Coronary artery (tissue), 2 donors: ENCODE data around the gene FAH.

Experiments used
- DNase-seq: peaks from one replicate; pipeline ENCODE4 v3.0.0-alpha.2; 2017; ENCODE audit warnings: low spot score
- H3K27ac ChIP-seq, 2 donors: fragments of 200-600 bp; sonication (generic); one replicate each; pipeline ENCODE4 v1.5.1; 2016 to 2019
- H3K4me3 ChIP-seq: fragments of 200-600 bp; sonication (generic); 2 replicates; pipeline ENCODE4 v1.5.1; 2016; ENCODE audit warnings: mild to moderate bottlenecking, moderate library complexity
- TF ChIP-seq, protein P1 (sequence below): fragments of 200-600 bp; sonication (generic); IDR thresholded peaks from one replicate; pipeline ENCODE4 v1.5.1; 2019; ENCODE audit warnings: antibody characterized with exemption

Gene FAH

GRCh38 chr15:80184554-80184953 is 31.8 kb downstream of the FAH start:
- Histone ChIP-seq H3K27ac (no peak overlapping the region), H3K4me3 (no peak overlapping the region)
- no peak for DNase-seq
- TF ChIP-seq, protein P1, sequence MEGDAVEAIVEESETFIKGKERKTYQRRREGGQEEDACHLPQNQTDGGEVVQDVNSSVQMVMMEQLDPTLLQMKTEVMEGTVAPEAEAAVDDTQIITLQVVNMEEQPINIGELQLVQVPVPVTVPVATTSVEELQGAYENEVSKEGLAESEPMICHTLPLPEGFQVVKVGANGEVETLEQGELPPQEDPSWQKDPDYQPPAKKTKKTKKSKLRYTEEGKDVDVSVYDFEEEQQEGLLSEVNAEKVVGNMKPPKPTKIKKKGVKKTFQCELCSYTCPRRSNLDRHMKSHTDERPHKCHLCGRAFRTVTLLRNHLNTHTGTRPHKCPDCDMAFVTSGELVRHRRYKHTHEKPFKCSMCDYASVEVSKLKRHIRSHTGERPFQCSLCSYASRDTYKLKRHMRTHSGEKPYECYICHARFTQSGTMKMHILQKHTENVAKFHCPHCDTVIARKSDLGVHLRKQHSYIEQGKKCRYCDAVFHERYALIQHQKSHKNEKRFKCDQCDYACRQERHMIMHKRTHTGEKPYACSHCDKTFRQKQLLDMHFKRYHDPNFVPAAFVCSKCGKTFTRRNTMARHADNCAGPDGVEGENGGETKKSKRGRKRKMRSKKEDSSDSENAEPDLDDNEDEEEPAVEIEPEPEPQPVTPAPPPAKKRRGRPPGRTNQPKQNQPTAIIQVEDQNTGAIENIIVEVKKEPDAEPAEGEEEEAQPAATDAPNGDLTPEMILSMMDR = no peak

DNA sequence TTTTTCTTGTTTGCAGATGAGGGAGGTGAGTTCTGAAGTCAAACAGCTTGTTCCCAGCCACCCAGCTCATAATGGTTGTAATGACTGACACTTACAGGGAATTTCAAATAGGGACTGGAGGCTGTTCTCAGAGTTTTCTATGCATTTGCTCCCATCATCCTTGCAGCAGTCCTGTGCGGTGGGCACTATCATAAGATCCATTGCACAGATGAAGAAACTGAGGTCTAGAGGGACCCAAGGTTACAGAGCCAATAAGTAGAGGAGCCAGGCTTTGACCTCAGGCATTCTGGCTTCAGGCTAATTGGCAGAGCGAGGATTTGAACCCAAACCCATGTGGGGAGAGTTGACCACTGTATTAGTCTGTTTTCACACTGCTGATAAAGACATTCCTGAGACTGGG is 32.4 kb downstream of the FAH start:
- no peak for DNase-seq
- TF ChIP-seq, protein P1 = no peak
- no peak overlapping the region for H3K27ac ChIP-seq
- no peak overlapping the region for H3K4me3 ChIP-seq

- TF ChIP-seq, protein P1 = no peak
Measured at GRCh38 chr15:80186066-80186465, 33.3 kb downstream of the FAH start.

DNA sequence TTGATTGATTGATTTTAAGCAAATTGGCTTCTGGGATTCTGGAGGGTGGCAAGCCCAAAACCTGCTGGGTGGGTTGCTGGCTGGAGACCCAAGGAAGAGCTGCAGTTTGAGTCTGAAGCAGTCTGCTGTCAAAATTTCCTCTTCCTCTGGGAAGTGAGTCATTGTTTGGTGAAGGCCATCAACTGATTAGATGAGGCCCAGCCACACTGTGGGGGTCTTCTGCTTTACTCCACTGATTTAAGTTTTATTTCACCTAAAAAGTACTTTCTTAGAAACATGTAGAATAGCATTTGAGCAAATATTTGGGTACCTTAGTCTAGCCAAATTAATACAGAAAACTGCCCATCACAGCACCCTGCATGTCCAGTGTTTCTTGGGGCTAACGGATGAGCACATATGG is 33.8 kb downstream of the FAH start:
- Histone ChIP-seq H3K4me3 (no peak overlapping the region), H3K27ac (no peak overlapping the region)
- TF ChIP-seq, protein P1 = no peak
- DNase-seq = no peak

More at GRCh38 chr15:80186066-80186465, 33.3 kb downstream of the FAH start:
- H3K27ac ChIP-seq = no peak overlapping the region
- no peak overlapping the region for H3K4me3 ChIP-seq
- DNase-seq = no peak

GRCh38 chr15:80188251-80188650 is 35.5 kb downstream of the FAH start:
- DNase-seq = no peak
- H3K27ac ChIP-seq = no peak overlapping the region
- TF ChIP-seq, protein P1 = no peak
- H3K4me3 ChIP-seq = no peak overlapping the region

GRCh38 chr15:80191198-80191597 is 38.4 kb downstream of the FAH start:
- TF ChIP-seq, protein P1 = no peak
- Histone ChIP-seq H3K4me3 (no peak overlapping the region), H3K27ac (no peak overlapping the region)
- no peak for DNase-seq

DNA sequence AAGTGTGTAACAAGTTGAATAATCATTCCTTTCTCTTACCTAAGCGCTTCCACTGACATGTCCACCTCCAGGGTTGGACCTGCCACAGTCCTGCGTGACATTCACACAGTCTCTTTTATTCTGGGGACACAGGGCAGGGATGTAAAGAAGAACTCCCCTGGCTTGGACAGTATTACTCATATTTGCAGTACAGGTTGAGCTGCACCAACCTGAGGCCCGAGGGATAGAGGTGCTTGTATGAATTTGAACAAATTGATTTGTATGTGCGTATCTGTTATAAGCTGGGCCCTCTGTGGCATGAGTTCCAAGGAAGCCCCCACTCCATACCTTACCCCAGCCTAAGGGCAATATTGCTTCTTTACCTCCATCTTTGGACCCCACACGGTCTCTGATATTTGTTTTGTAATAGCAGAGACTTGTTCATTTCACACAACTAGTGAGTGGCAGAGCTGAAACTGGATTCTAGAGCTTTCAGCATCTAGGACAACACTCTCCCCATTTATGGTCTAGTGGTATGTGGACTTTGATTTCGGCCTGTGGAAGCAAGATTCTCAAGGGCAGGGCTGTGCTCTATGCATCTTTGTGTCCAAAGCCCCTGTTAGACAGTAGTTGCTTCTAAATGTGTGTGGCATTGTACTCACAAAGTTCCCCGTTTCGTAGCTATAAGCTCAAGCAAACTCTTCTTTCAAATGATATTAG is 39.2 kb downstream of the FAH start:
- H3K4me3 ChIP-seq = no peak overlapping the region
- DNase-seq = no peak
- no peak overlapping the region for H3K27ac ChIP-seq
- TF ChIP-seq, protein P1 = no peak
